Prostate gland (tissue), 2 donors: ENCODE data around the gene ELFN1. TPM values are rescaled to one million over a fixed set of nuclear protein-coding genes. Genes with fewer than 3 reads are reported as not detected.

Experiments
- DNase-seq: peaks from one replicate; pipeline ENCODE4 v3.0.0-alpha.2; 2019; ENCODE audit warnings: low spot score
- H3K27ac ChIP-seq, 2 donors: fragments of 200-600 bp; sonication (generic); 2 replicates each; pipeline ENCODE4 v1.5.1; 2017 to 2019
- H3K27me3 ChIP-seq: fragments of 200-600 bp; sonication (generic); replicated peaks from 2 replicates; pipeline ENCODE4 v1.5.1; 2019; ENCODE audit not compliant: insufficient read depth
- H3K36me3 ChIP-seq, 2 donors: fragments of 200-600 bp; sonication (generic); 1 replicate in 1 of 2; 2 replicates in 1 of 2; pipeline versions ENCODE4 v1.5.1 to v1.8.1; 2017 to 2019
- H3K4me1 ChIP-seq: fragments of 200-600 bp; sonication (generic); replicated peaks from 2 replicates; pipeline ENCODE4 v1.5.1; 2019
- H3K4me3 ChIP-seq, 2 donors: fragments of 200-600 bp; sonication (generic); 2 replicates each; pipeline ENCODE4 v1.5.1; 2017 to 2019
- H3K9me3 ChIP-seq: fragments of 200-600 bp; sonication (generic); 2 replicates; pipeline ENCODE4 v1.5.1; 2017
- POLR2A ChIP-seq: fragments of 450-650 bp; IDR thresholded peaks from one replicate; pipeline ENCODE4 v1.6.1; 2016; ENCODE audit warnings: antibody characterized with exemption, mild to moderate bottlenecking
- POLR2AphosphoS5 ChIP-seq: sonication (generic); formaldehyde crosslinking; IDR thresholded peaks from one replicate; pipeline ENCODE4 v1.6.1; 2017; ENCODE audit warnings: antibody characterized with exemption
- WGBS: methylation state at CpG from one replicate; pipeline ENCODE4 v1.1.5; 2018; 5-methylcytosine and 5-hydroxymethylcytosine counted together
- intact Hi-C: fragments of 100-400 bp; cut with DNase I; formaldehyde crosslinking; loops from one replicate; pipeline ENCODE4 v1.14.2; 2022
- total RNA-seq, 2 donors: library from RNA; depleted of rRNA; stranded (reverse); fragments of >200 nt; gene quantifications; one replicate each; pipeline ENCODE4 v1.1.0, GENCODE V29; 2016
- TF ChIP-seq, protein P1 (sequence below), 4 experiments: fragments of 200-600 bp in 2 of 4; fragments of 450-650 bp in 2 of 4; sonication (generic) in 2 of 4; IDR thresholded peaks; 1 replicate in 3 of 4; 2 replicates in 1 of 4; pipeline ENCODE4 v1.5.1; 2016 to 2019; ENCODE audit warnings: antibody characterized with exemption in 4 of 4, mild to moderate bottlenecking in 2 of 4, moderate library complexity in 2 of 4

Gene ELFN1
- total RNA-seq, 2 donors from 2014 or later, result 2.0 to 3.0 TPM

DNA sequence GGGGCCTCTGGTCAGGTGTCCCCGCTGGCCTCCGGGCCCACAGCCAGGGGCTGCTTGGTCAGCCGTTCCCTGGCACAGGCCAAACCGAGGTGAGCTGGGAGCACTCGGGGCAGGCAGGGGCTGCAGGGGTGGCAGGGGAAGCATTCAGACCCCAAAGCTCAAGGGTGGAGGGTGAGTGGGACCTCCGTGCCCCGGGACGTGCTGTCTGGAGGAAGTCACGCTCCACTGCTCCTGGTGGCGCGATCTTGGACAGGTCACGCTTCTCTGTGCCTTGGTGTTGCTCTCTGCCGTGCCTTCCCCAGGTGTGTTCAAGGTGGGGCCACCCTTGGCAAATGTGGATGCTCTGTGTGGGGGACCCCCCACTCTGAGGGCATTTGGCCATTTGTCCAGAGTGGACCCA lies 24.6 kb upstream of the ELFN1 start:
- intact Hi-C loops, result no loop called here
- H3K27me3 ChIP-seq, result peaks cover 2% of the 10 kb centered on the region
- TF ChIP-seq, protein P1, sequence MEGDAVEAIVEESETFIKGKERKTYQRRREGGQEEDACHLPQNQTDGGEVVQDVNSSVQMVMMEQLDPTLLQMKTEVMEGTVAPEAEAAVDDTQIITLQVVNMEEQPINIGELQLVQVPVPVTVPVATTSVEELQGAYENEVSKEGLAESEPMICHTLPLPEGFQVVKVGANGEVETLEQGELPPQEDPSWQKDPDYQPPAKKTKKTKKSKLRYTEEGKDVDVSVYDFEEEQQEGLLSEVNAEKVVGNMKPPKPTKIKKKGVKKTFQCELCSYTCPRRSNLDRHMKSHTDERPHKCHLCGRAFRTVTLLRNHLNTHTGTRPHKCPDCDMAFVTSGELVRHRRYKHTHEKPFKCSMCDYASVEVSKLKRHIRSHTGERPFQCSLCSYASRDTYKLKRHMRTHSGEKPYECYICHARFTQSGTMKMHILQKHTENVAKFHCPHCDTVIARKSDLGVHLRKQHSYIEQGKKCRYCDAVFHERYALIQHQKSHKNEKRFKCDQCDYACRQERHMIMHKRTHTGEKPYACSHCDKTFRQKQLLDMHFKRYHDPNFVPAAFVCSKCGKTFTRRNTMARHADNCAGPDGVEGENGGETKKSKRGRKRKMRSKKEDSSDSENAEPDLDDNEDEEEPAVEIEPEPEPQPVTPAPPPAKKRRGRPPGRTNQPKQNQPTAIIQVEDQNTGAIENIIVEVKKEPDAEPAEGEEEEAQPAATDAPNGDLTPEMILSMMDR (IDR thresholded peaks at IDR 0.05), result no peak
- TF ChIP-seq POLR2A (no peak), POLR2AphosphoS5 (no peak)
- no peak for DNase-seq
- no peaks in the 10 kb centered on the region for H3K9me3 ChIP-seq
- H3K36me3 ChIP-seq, result no peaks in the 10 kb centered on the region
- peaks cover 5% of the 10 kb centered on the region for H3K4me1 ChIP-seq
- no peak overlapping the region for H3K27ac ChIP-seq
- no peak overlapping the region for H3K4me3 ChIP-seq
- WGBS, result 98% methylated on average over 6 of the region's 13 CpGs

DNA sequence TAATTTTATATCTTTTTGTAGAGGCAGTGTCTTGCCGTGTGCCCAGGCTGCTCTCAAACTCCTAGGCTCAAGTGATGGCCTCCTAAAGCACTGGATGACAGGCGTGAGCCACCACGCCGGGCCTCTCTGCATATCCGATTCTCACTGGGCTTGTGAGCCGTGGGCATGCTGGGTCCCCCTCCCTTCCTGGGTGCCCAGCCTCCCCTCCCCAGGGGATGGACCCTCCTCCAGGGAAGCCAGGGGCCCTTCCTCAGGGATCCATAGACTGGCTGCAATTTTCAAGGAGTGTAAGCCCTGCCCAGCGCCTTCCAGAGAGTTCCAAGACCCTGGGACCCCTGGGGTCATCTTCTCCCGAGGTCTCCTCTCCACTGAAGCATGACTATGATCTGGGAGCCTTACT lies 23.7 kb upstream of the ELFN1 start:
- DNase-seq, result no peak
- no peak overlapping the region for H3K27ac ChIP-seq
- TF ChIP-seq POLR2A (no peak), POLR2AphosphoS5 (no peak)
- TF ChIP-seq, protein P1 (IDR thresholded peaks at IDR 0.05), result no peak
- intact Hi-C loops, result no loop called here
- H3K27me3 ChIP-seq, result peaks cover 2% of the 10 kb centered on the region
- peaks cover 5% of the 10 kb centered on the region for H3K4me1 ChIP-seq
- no peaks in the 10 kb centered on the region for H3K36me3 ChIP-seq
- 86% methylated on average over 8 of the region's 8 CpGs for WGBS
- H3K9me3 ChIP-seq, result no peaks in the 10 kb centered on the region
- no peak overlapping the region for H3K4me3 ChIP-seq

DNA sequence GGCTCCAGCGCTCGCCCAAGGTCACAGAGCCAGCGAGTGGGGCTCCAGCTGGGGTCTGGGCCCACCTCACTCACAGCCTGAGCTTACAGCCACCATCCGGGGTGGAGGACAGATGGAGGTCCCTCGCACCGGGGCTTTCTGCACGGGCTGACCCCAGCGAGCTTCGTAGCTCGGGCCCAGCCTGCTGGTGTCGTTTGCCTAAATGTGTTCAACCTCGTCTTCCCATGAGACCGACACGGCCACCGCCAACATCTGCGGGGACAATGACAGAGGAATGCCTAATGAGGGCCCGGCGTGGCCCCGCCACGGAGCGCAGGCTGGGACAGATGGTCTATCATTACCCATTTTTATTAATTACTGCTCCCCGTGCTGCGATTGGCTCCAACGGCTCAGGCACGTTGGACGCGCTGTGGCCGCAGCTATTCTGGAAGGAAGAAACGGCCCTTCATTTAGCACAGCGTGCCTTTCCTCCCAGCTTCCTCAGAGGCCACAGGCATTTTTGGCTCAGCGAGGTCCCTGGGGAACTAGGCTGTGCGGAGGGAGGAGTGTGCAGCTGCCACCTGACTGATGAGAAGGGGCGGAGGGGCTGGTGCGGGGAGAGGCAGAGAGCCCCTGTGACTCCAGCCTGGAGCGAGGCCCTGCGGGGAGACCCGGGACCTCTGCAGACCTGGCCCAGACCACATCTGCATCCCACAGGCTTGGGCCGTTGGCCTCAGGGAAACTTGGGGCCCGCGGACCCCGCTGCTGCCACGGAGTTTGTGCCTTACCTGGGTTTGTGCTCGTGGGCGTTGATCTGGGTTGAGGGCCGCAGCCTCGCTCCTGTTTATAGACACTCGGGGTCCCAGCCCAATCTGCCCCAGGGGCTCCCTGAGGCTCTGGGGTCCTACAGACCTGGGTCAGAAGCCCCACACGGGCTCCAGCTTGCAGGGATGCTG lies 22.9 kb upstream of the ELFN1 start:
- Histone ChIP-seq H3K4me1 (peaks cover 5% of the 10 kb centered on the region), H3K4me3 (no peak overlapping the region), H3K27me3 (peaks cover 2% of the 10 kb centered on the region), H3K27ac (no peak overlapping the region), H3K36me3 (no peaks in the 10 kb centered on the region), H3K9me3 (no peaks in the 10 kb centered on the region)
- intact Hi-C loops, result no loop called here
- 83% methylated on average over 39 of the region's 48 CpGs for WGBS
- TF ChIP-seq, protein P1 (IDR thresholded peaks at IDR 0.05), result no peak
- TF ChIP-seq POLR2AphosphoS5 (no peak), POLR2A (no peak)
- no peak for DNase-seq

DNA sequence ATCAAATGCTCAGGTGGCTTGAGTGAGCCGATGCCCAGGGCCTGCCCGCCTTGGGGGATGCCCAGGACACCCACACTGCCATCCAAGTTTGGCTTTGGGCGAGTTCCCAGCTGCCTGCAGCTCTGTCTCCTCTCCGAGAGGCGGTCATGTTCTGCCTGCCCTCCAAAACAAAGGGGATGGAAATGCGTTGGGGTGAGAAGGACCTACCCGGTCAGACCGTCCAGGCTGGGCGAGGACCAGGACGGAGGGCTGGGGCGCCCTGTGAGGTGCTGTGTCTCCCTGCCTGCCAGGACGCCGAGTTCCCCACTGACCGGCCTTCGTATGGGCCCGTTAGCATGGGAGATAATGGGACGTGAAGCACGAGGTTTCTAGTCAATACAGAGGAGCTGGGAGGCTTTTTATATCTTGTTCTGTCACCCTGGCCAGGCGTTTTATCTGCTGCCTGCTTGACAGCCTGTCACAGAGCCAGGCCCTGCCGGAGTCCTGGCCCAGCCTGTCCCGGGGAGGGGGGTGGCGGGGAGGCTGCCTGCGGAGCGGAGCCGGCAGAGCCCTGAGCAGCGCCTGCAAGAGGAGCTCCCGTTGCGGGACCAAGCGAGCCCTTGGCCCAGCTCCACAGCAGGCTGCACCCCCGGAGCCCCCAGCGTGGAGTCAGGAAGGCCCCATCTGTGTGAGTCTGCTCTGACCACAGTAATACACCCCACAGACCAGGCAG lies 22.0 kb upstream of the ELFN1 start:
- no peaks in the 10 kb centered on the region for H3K36me3 ChIP-seq

DNA sequence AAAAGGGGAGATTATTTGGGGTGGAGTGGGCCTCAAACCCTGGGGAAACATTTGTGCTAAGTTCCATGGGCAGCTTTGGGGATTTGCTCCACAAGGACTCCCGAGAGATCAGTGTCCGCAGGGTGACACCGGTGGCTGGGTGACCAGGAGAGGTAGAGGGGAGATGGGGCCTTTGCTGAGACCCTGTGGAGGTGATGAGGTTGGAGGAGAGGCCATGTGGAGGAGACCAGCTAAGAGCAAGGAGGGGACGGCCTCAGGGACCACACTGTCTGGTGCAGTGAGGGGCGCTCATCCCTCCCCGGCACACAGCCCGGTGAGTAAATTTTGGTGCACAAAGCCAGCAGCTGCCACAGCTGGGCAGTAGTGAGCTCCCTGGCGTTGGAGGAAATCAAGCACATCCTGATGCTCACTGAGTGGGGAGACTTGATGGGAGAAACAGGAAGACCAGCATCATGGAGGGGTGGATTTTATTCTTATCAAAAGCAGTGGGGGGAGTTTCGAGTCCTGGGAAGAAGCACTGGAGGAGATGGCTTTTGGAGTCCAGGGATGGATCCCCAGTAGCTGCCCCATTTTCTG lies 20.2 kb upstream of the ELFN1 start:
- no peak for DNase-seq
- Histone ChIP-seq H3K4me3 (no peak overlapping the region), H3K27me3 (no peaks in the 10 kb centered on the region), H3K36me3 (no peaks in the 10 kb centered on the region), H3K27ac (no peak overlapping the region), H3K4me1 (peaks cover 5% of the 10 kb centered on the region), H3K9me3 (no peaks in the 10 kb centered on the region)
- WGBS, result 95% methylated on average over 9 of the region's 9 CpGs
- intact Hi-C loops, result no loop called here
- TF ChIP-seq, protein P1 (IDR thresholded peaks at IDR 0.05), result no peak
- TF ChIP-seq POLR2A (no peak), POLR2AphosphoS5 (no peak)

More for the DNA sequence above, 22.0 kb upstream of the ELFN1 start:
- intact Hi-C loops, result no loop called here
- Histone ChIP-seq H3K9me3 (no peaks in the 10 kb centered on the region), H3K4me1 (peaks cover 5% of the 10 kb centered on the region), H3K27ac (no peak overlapping the region), H3K4me3 (no peak overlapping the region), H3K27me3 (no peaks in the 10 kb centered on the region)
- 19% methylated on average over 31 of the region's 31 CpGs for WGBS
- TF ChIP-seq POLR2A, result no peak
- TF ChIP-seq POLR2AphosphoS5, result peak; percentile 54
- peak; percentile 68 for DNase-seq
